SK-N-SH treated with all-trans-retinoic acid at 6 μM for 48 hours (cell line): Measurements from ENCODE around the gene MKS1.

Experiments used
- ATAC-seq: fragments of 200-7000 bp; cut with Tn5 transposase; 3 replicates; pipeline ENCODE4 v1.9.1; 2020; ENCODE audit warnings: mild to moderate bottlenecking, moderate library complexity
- ARNTL ChIP-seq: fragments of 450-650 bp; formaldehyde crosslinking; IDR thresholded peaks from 2 replicates; pipeline ENCODE4 v1.5.0; 2020; ENCODE audit warnings: low read depth, mild to moderate bottlenecking, moderate library complexity, borderline replicate concordance
- CREB5 ChIP-seq: fragments of 250-450 bp; sonication (Bioruptor Pico); IDR thresholded peaks from 2 replicates; pipeline ENCODE4 v1.5.1; 2020; ENCODE audit warnings: low read depth, mild to moderate bottlenecking, moderate library complexity
- CSDC2 ChIP-seq: fragments of 250-450 bp; sonication (Bioruptor Pico); IDR thresholded peaks from 2 replicates; pipeline ENCODE4 v1.5.0; 2020; ENCODE audit warnings: mild to moderate bottlenecking, moderate library complexity
- ESRRG ChIP-seq: fragments of 250-450 bp; sonication (Bioruptor Pico); IDR thresholded peaks from 2 replicates; pipeline ENCODE4 v1.6.1; 2021; ENCODE audit warnings: mild to moderate bottlenecking
- GLIS3 ChIP-seq: fragments of 250-450 bp; sonication (Bioruptor Pico); IDR thresholded peaks from 2 replicates; pipeline ENCODE4 v1.5.0; 2020; ENCODE audit warnings: mild to moderate bottlenecking, moderate library complexity
- ISL1 ChIP-seq: fragments of 250-450 bp; sonication (Bioruptor Pico); IDR thresholded peaks from 2 replicates; pipeline ENCODE4 v2.1.2; 2022; ENCODE audit warnings: mild to moderate bottlenecking, moderate library complexity
- OSR1 ChIP-seq: fragments of 250-450 bp; sonication (Bioruptor Pico); IDR thresholded peaks from 2 replicates; pipeline ENCODE4 v1.8.0; 2022; ENCODE audit warnings: moderate library complexity, mild to moderate bottlenecking, inconsistent platforms
- PPARA ChIP-seq: fragments of 250-450 bp; sonication (Bioruptor Pico); IDR thresholded peaks from 2 replicates; pipeline ENCODE4 v1.5.0; 2020; ENCODE audit warnings: mild to moderate bottlenecking, borderline replicate concordance
- RARB ChIP-seq: fragments of 250-450 bp; sonication (Bioruptor Pico); IDR thresholded peaks from 2 replicates; pipeline ENCODE4 v1.8.0; 2021; ENCODE audit warnings: mild to moderate bottlenecking, moderate library complexity
- SNAI2 ChIP-seq: fragments of 250-450 bp; sonication (Bioruptor Pico); IDR thresholded peaks from 2 replicates; pipeline ENCODE4 v1.5.0; 2020; ENCODE audit warnings: mild to moderate bottlenecking, moderate library complexity
- TCF4 ChIP-seq: fragments of 250-450 bp; sonication (Bioruptor Pico); IDR thresholded peaks from 2 replicates; pipeline ENCODE4 v1.8.0; 2021; ENCODE audit warnings: mild to moderate bottlenecking, moderate library complexity, borderline replicate concordance
- TOX ChIP-seq: fragments of 250-450 bp; sonication (Bioruptor Pico); IDR thresholded peaks from 2 replicates; pipeline ENCODE4 v1.8.0; 2021; ENCODE audit warnings: mild to moderate bottlenecking, moderate library complexity, borderline replicate concordance
- TSHZ2 ChIP-seq: fragments of 250-450 bp; sonication (Bioruptor Pico); IDR thresholded peaks from 2 replicates; pipeline ENCODE4 v1.5.0; 2020; ENCODE audit warnings: mild to moderate bottlenecking, moderate library complexity
- ZC3H10 ChIP-seq: fragments of 250-450 bp; sonication (Bioruptor Pico); IDR thresholded peaks from 2 replicates; pipeline ENCODE4 v1.5.1; 2021; ENCODE audit warnings: mild to moderate bottlenecking, moderate library complexity
- ZFP3 ChIP-seq: fragments of 250-450 bp; sonication (Bioruptor Pico); IDR thresholded peaks from 2 replicates; pipeline ENCODE4 v1.5.0; 2020; ENCODE audit warnings: mild to moderate bottlenecking, moderate library complexity
- ZFP30 ChIP-seq: fragments of 450-650 bp; formaldehyde crosslinking; IDR thresholded peaks from 2 replicates; pipeline ENCODE4 v1.5.0; 2022; ENCODE audit warnings: mild to moderate bottlenecking, moderate library complexity
- ZNF565 ChIP-seq: fragments of 450-650 bp; formaldehyde crosslinking; conservative IDR thresholded peaks from 2 replicates; pipeline ENCODE4 v1.5.0; 2020; ENCODE audit warnings: low read depth, mild to moderate bottlenecking, moderate library complexity
- ZNF70 ChIP-seq: fragments of 450-650 bp; formaldehyde crosslinking; IDR thresholded peaks from 2 replicates; pipeline ENCODE4 v1.5.0; 2020; ENCODE audit warnings: mild to moderate bottlenecking, moderate library complexity
- ZNF8 ChIP-seq: fragments of 450-650 bp; formaldehyde crosslinking; IDR thresholded peaks from 2 replicates; pipeline ENCODE4 v1.5.0; 2020; ENCODE audit warnings: mild to moderate bottlenecking, moderate library complexity
- TF ChIP-seq, protein P1 (sequence below): fragments of 250-450 bp; sonication (Bioruptor Pico); IDR thresholded peaks from 2 replicates; pipeline ENCODE4 v1.8.0; 2021; ENCODE audit warnings: low read depth, mild to moderate bottlenecking, moderate library complexity, borderline replicate concordance
- TF ChIP-seq, protein P2 (sequence below): fragments of 250-450 bp; sonication (Bioruptor Pico); IDR thresholded peaks from 2 replicates; pipeline ENCODE4 v1.8.0; 2020; ENCODE audit warnings: mild to moderate bottlenecking, moderate library complexity, borderline replicate concordance

MKS1 gene

DNA sequence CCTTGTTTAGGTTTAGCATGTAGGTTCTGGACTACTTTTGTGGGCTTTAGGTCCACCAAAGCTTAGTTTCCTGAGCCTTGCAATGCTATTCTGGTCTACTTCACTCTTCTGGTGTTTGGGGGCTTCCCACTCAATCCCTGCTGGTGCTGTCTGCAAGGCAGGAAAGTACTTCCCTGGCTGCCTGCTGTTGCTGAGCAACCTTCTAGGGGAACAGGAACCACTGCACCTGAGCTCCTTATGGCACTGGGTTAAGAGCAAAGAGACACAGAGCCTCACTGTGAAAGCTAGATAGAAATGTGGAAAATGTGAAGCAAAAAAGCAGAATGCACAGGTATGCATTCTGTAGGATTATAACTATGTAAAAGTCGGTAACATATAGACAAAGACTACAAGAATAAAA is 44.7 kb upstream of the MKS1 start:
- TF ChIP-seq ZFP30 (no peak), TSHZ2 (no peak), CSDC2 (CRISPR knock-in tag) (no peak), TCF4 (no peak), ZC3H10 (CRISPR knock-in tag) (no peak), ZNF70 (CRISPR knock-in tag) (no peak), TOX (no peak)
- TF ChIP-seq, all 23 proteins: peak for 0
- no peak for ATAC-seq

DNA sequence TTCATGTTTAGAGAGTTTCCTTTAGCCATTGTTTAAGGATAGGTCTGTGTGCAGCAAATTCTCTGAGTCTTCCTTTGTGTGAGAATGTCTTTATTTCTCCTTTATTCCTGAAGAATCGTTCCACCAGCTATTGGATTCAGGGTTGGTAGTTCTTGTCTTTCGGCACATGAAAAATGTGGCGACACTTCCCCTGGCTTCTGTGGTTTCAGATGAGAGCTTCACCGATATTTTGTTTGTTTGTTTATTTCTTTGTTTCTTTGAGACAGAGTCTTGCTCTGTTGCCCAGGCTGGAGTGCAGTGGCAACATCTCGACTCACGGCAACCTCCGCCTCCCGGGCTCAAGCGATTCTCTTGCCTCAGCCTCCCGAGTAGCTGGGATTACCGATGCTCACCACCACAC is 43.1 kb upstream of the MKS1 start:
- no peak for ATAC-seq
- TF ChIP-seq ZFP30 (no peak), RARB (CRISPR knock-in tag) (no peak), ZC3H10 (CRISPR knock-in tag) (no peak), ZNF70 (CRISPR knock-in tag) (no peak), ZNF565 (CRISPR knock-in tag) (no peak), GLIS3 (CRISPR knock-in tag) (no peak), ARNTL (CRISPR knock-in tag) (no peak), CREB5 (CRISPR knock-in tag) (no peak)
- TF ChIP-seq, protein P1, sequence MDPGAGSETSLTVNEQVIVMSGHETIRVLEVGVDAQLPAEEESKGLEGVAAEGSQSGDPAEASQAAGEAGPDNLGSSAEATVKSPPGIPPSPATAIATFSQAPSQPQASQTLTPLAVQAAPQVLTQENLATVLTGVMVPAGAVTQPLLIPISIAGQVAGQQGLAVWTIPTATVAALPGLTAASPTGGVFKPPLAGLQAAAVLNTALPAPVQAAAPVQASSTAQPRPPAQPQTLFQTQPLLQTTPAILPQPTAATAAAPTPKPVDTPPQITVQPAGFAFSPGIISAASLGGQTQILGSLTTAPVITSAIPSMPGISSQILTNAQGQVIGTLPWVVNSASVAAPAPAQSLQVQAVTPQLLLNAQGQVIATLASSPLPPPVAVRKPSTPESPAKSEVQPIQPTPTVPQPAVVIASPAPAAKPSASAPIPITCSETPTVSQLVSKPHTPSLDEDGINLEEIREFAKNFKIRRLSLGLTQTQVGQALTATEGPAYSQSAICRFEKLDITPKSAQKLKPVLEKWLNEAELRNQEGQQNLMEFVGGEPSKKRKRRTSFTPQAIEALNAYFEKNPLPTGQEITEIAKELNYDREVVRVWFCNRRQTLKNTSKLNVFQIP, result no peak

GRCh38 chr17:58254803-58255202 is 35.7 kb upstream of the MKS1 start:
- ATAC-seq, result no peak
- TF ChIP-seq SNAI2 (CRISPR knock-in tag) (no peak), ZNF565 (CRISPR knock-in tag) (no peak), OSR1 (no peak), ZNF8 (no peak), TOX (no peak), ZC3H10 (CRISPR knock-in tag) (no peak), GLIS3 (CRISPR knock-in tag) (no peak), ISL1 (CRISPR knock-in tag) (no peak), PPARA (CRISPR knock-in tag) (no peak), ZFP3 (no peak), TSHZ2 (no peak), TCF4 (no peak), RARB (CRISPR knock-in tag) (no peak), CSDC2 (CRISPR knock-in tag) (no peak), ESRRG (CRISPR knock-in tag) (no peak)
- TF ChIP-seq, protein P2, sequence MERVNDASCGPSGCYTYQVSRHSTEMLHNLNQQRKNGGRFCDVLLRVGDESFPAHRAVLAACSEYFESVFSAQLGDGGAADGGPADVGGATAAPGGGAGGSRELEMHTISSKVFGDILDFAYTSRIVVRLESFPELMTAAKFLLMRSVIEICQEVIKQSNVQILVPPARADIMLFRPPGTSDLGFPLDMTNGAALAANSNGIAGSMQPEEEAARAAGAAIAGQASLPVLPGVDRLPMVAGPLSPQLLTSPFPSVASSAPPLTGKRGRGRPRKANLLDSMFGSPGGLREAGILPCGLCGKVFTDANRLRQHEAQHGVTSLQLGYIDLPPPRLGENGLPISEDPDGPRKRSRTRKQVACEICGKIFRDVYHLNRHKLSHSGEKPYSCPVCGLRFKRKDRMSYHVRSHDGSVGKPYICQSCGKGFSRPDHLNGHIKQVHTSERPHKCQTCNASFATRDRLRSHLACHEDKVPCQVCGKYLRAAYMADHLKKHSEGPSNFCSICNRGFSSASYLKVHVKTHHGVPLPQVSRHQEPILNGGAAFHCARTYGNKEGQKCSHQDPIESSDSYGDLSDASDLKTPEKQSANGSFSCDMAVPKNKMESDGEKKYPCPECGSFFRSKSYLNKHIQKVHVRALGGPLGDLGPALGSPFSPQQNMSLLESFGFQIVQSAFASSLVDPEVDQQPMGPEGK (CRISPR knock-in tag), result no peak
- TF ChIP-seq, protein P1, result no peak
